IPS-18c (cell line): ENCODE results near the gene MSRB3.
"Not testable (repeated sequence)": the region's sequence is repeated elsewhere in the genome, so short reads cannot be mapped to it uniquely, and the experiment has no call there.

ENCODE experiments used
- H3K4me3 ChIP-seq: 2 replicates; pipeline ENCODE4 v1.7.0; 2013; ENCODE audit warnings: low read depth, mild to moderate bottlenecking, low read length, moderate library complexity; ENCODE audit not compliant: insufficient read depth
- H3K9me3 ChIP-seq: one replicate; pipeline ENCODE4 v1.6.1; 2013; ENCODE audit warnings: mild to moderate bottlenecking, low read length, moderate library complexity; ENCODE audit not compliant: control insufficient read depth, insufficient read depth

MSRB3 gene

GRCh38 chr12:65311260-65311659 is 32.8 kb downstream of the MSRB3 start:
- Histone ChIP-seq H3K4me3 (no peak overlapping the region), H3K9me3 (no peaks in the 10 kb centered on the region)

GRCh38 chr12:65313719-65314317 is 35.3 kb downstream of the MSRB3 start:
- Histone ChIP-seq H3K9me3 (no peaks in the 10 kb centered on the region), H3K4me3 (no peak overlapping the region)

GRCh38 chr12:65315238-65315637 is 36.8 kb downstream of the MSRB3 start:
- not testable (repeated sequence) for H3K9me3 ChIP-seq, H3K4me3 ChIP-seq

DNA sequence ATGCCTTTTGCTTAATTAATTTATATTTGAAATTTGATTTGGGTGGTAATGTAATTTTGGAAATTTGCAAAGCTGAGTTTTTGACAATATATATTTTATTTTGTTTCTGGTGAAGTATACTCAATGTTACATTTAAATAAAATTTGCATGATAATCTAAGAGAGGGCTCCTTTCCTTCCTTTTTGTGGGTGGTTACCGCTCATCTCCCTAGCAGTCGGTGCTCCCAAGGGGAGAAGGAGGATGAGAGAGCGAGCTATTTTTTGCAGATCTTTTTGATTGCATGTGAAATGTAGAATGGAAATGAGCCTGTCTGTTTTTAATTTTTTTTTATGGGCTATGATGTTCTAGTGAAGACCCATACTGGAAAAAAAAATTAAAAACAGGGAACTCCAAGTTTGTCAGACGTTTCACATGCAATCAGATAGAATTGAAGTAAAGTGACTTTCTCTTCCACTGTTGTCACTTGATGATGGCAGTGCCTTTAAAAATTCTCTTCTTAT is 39.8 kb downstream of the MSRB3 start:
- no peak overlapping the region for H3K4me3 ChIP-seq
- no peaks in the 10 kb centered on the region for H3K9me3 ChIP-seq

GRCh38 chr12:65319688-65320200 is 41.3 kb downstream of the MSRB3 start:
- no peak overlapping the region for H3K4me3 ChIP-seq
- no peaks in the 10 kb centered on the region for H3K9me3 ChIP-seq

DNA sequence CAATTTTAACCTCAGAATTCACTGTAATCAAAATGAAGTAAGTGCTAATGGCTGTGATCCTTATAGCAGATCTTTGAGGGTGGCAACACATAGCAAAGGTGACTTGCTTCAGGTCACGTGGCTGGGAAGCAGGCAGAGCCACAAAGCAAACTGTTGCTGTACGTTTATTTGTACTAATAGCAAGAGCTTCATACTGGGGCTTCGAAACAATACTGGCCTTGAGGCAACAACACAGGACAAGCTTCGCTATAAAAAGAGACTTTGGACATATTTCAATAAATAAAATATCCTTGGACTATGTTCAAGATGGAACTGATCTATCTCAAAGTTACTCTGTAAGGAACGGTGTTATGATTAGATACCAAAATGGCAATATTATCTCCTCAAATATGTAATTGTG is 44.6 kb downstream of the MSRB3 start:
- no peak overlapping the region for H3K4me3 ChIP-seq
- H3K9me3 ChIP-seq, result no peaks in the 10 kb centered on the region

GRCh38 chr12:65324056-65324455 is 45.6 kb downstream of the MSRB3 start:
- Histone ChIP-seq H3K9me3 (no peaks in the 10 kb centered on the region), H3K4me3 (no peak overlapping the region)

DNA sequence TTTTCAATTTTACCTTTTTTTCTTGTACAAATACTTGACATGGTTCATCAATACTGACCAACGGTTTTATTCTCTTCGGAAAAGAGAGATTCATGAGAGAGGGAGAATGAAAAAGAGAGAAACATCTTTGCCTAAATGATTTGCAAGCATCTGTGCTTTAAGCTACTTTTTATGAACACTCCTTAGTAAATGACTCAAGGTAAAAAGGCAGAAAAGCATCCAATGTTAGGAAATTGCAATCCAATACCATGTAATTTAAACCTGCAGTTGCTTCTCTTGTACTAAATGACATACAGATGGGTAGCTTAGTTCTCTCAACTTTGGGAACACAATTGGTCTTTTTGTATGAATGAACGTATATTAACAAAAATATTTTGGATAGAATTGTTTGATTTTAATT is 46.1 kb downstream of the MSRB3 start:
- H3K9me3 ChIP-seq, result no peaks in the 10 kb centered on the region
- no peak overlapping the region for H3K4me3 ChIP-seq

DNA sequence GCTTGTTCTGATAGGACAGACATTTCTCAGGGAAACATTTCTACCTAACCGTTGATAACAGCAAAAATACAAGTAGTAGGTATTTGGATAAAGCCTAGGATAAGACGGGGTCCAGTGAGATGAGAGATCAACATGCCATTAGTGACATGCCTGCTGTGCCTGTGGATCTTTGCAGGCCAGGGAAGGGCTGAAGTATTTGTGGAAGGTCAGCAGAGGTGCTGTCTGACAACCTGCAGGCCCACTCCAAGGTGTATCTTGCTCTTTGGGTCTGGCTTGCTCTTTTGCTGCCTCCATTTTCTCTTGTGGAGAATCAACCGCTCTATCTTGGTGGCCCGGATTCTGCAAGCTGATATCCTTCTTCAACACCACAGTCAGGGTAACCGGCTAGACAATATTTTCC is 46.7 kb downstream of the MSRB3 start:
- no peak overlapping the region for H3K4me3 ChIP-seq
- no peaks in the 10 kb centered on the region for H3K9me3 ChIP-seq

- no peaks in the 10 kb centered on the region for H3K9me3 ChIP-seq
- H3K4me3 ChIP-seq, result no peak overlapping the region
These were observed 48.1 kb downstream of the MSRB3 start for GRCh38 chr12:65326616-65327015.

GRCh38 chr12:65327207-65328076 is 49.0 kb downstream of the MSRB3 start:
- no peak overlapping the region for H3K4me3 ChIP-seq

GRCh38 chr12:65329721-65330120 is 51.2 kb downstream of the MSRB3 start:
- no peak overlapping the region for H3K4me3 ChIP-seq

More at GRCh38 chr12:65327207-65328076, 49.0 kb downstream of the MSRB3 start:
- H3K9me3 ChIP-seq, result no peaks in the 10 kb centered on the region

DNA sequence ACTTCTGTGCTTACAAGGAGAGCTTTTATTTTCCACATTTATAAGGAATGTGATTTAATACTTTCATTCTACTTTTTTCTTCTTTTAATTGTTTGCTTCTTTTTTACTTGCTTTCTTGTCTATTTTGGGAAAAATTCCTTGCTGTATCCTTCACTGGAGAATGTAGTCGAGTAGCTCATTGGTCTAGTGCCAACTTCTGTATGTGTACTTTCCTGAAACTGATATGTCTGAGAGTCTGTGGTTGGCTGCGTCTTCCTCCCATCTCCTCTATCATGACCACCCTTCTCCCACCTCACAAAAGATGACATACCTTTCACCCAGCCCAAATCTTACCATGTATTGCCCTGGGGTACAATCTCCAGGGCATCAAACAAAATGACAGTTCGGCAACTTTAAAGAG is 51.8 kb downstream of the MSRB3 start:
- H3K4me3 ChIP-seq, result no peak overlapping the region
- H3K9me3 ChIP-seq, result no peaks in the 10 kb centered on the region

More at GRCh38 chr12:65329721-65330120, 51.2 kb downstream of the MSRB3 start:
- no peaks in the 10 kb centered on the region for H3K9me3 ChIP-seq

DNA sequence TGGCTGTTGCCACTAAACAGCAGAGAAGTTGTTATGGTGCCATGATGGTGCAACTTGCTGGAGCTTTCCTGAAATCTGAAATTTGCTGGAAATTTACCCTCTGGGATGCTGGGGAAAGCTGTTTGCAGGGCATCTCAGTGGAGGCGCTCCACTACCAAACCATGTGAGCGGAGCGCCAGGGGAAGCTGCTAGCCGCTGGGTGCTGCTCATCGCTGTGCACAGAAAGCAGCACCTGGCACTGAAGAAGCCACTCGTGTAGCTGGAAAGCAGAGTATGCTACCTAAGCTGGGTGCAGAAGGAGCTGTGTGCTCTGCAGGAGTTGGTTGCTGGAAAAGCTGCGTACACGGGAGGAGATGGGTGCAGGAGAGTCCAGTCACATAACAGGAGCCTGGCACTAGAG is 53.0 kb downstream of the MSRB3 start:
- Histone ChIP-seq H3K9me3 (no peaks in the 10 kb centered on the region), H3K4me3 (no peak overlapping the region)

- Histone ChIP-seq H3K9me3 (no peaks in the 10 kb centered on the region), H3K4me3 (no peak overlapping the region)
These were observed 55.2 kb downstream of the MSRB3 start for GRCh38 chr12:65333649-65334048.

GRCh38 chr12:65334521-65334920 is 56.0 kb downstream of the MSRB3 start:
- Histone ChIP-seq H3K9me3 (no peaks in the 10 kb centered on the region), H3K4me3 (no peak overlapping the region)

GRCh38 chr12:65335021-65335714 is 56.7 kb downstream of the MSRB3 start:
- H3K4me3 ChIP-seq, result no peak overlapping the region

DNA sequence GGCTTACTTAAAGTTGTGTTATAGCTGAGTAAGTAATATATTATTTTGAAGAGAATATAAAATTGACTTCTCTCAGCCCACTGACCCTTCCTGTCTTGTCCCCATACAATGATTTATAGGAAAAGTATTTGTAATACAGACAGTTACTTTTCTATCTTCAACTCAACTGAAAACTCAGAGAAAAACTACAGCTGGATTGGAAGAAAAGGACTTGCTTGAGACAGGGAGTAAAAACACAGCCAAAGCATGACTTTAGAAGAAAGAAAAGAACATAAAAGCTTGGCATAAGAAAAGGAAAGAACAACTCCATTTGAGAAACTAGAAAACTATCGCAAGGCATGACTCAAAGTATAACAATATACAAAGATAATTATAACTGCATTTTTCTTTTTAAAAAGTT is 57.5 kb downstream of the MSRB3 start:
- Histone ChIP-seq H3K4me3 (no peak overlapping the region), H3K9me3 (no peaks in the 10 kb centered on the region)

More at GRCh38 chr12:65335021-65335714, 56.7 kb downstream of the MSRB3 start:
- no peaks in the 10 kb centered on the region for H3K9me3 ChIP-seq
